ENCODE measurements around the gene AMOTL1.
"Not testable (repeated sequence)": the region's sequence is repeated elsewhere in the genome, so short reads cannot be mapped to it uniquely, and the experiment has no call there.

AMOTL1 gene

GRCh38 chr11:94877443-94878200, 109.5 kb downstream of the AMOTL1 start:
- no peak for DNase-seq (ENCODE audit: low spot score)

DNA sequence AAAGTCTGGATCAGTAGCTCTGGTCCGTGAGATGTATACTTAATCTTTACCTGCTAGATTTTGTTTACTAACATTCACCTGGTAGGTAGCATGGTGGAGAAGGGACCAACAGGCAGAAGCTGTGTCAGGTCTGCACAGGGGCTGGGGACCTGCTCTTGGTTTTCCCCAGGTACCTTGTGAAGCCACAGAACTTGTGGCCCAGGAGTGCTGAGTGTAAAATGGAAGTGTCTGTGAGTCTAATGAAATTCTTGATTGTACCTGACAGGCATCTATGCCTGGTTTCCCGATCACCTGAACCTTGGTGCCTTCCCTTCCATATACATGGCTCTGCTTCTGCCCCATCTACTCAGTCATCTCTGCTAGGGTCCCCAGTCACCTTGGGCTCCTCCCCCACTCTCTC, 110.8 kb downstream of the AMOTL1 start:
- no peak for DNase-seq (ENCODE audit: low spot score)

GRCh38 chr11:94880216-94880615, 112.1 kb downstream of the AMOTL1 start:
- peak; percentile 86 for DNase-seq (ENCODE audit: low spot score)

GRCh38 chr11:94882931-94883330, 114.8 kb downstream of the AMOTL1 start:
- DNase-seq (ENCODE audit: low spot score) = no peak

DNA sequence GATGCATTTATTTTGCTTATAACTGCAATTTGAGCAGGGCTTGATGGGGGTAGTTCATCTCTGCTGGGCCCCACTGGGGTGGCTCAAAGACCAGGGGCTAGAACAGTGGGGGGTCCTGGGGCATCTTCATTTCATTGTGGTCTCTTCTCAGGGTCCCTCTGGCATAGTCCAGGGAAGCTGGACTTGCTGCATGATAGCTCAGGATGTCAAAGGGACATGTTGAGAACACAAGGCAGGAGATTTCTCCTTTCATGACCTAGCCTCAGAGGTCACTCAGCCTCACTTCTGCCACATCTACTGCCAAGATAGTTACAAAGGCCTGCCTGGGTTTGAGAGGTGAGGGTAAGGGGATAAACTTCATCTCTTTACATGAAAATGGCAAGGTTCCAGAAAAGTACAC, 115.7 kb downstream of the AMOTL1 start:
- DNase-seq (ENCODE audit: low spot score) = no peak

DNA sequence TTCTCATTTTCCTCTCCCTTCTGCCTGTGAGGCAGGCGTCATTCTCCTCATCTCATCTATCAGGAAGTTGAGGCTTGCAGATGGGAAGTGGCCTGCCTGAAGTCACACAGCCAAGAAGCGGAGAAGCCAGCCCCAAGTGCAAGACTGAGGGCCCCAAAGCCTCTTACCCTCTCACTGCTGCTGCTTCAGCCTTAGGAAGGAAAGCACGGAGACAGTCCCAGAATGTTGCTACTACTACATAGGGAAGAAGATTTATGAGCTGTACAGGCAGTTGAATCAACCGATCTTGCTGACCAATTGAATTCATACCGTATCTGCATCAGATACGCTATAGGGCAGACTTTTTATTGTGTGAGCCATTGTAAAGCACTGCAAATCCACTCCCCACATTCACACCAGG, 116.2 kb downstream of the AMOTL1 start:
- DNase-seq (ENCODE audit: low spot score) = no peak

DNA sequence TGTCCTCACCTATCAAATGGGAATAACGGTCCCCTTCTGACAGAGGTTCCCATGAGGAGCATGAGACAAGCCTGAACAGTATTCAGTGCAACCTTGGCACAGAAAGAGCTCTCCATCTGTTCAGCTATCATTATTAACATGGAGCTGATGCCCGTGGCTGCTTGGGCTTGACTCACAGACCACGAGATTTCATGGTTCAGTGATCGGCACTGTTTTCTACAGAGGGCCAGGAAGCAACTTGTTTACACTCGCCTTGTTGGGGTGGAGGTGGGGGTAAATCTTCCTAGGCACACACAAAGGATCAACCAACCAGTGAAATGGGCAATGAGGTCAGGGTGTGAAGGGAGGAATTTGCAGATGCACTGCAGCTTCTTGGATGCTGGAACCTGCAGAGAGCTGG, 117.0 kb downstream of the AMOTL1 start:
- peak; percentile 95 for DNase-seq (ENCODE audit: low spot score)

GRCh38 chr11:94885581-94885980, 117.4 kb downstream of the AMOTL1 start:
- no peak for DNase-seq (ENCODE audit: low spot score)

GRCh38 chr11:94888204-94888603, 120.0 kb downstream of the AMOTL1 start:
- DNase-seq (ENCODE audit: low spot score) = no peak

- peak; percentile 73 for DNase-seq (ENCODE audit: low spot score)
These were observed 127.3 kb downstream of the AMOTL1 start for GRCh38 chr11:94895451-94895850.

DNA sequence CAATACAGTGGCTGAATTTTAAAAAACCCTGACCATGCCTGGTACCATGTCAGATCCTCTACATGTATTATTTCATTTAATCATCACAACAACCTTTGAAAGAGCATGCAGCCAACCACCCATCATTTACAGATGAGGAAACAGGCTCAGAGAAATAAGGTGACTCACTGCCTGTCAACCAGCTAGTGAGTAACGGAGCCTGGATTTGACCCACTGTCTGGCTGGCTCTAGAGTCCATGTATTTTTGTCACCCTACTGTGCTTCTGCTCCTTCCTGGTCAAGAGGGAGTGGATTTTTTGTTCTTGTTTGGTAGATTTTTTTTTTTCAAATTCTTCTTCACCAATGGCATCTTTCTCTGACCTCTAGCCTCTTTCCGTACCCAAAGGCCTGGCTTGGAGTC, 127.8 kb downstream of the AMOTL1 start:
- peak; percentile 93 for DNase-seq (ENCODE audit: low spot score)

DNA sequence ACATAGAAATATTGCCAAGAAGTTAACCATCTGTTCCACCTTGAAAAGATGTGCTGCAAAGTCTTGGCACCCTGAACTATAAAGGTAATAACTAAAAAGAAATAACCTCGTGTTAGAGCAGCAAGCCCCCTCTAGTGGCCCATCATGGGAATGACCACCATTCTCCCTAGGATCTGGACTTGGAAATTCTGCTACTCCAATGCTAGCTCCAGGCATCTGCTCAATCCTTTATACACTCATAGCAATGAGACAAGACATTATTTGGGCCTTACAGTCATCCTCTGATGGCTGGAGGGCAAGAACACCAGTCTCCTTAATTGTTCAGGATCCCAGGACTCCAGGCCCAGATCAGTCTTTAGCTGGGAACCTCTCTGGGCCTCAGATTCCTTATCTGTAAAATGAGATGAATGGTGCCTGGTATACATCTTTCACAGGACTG, 129.2 kb downstream of the AMOTL1 start:
- DNase-seq (ENCODE audit: low spot score) = peak; percentile 55

- no peak for DNase-seq (ENCODE audit: low spot score)
These were observed 139.1 kb downstream of the AMOTL1 start for GRCh38 chr11:94907226-94907625.

DNA sequence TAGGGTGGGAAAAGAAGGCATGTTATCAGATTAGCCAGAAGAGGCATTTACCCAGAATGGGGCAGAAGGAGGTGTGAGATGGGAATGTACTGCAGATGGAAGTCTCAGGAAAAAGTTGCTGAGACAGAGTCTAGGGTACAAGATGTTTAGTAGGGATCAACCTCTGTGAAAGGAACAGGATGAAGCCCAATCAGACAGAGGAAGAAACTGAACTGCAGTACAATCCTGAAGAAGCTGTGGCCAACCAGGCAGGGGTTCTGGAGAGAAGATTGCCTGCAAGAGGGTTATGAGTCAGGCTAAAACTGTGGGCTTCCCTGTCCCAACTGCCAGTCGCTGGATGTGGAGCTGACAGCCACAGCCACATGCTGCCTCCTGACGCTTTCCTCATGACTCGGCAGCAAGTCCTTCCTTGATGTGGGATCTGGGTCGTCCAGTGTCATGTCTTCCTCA, 141.2 kb downstream of the AMOTL1 start:
- peak; percentile 44 for DNase-seq (ENCODE audit: low spot score)

DNA sequence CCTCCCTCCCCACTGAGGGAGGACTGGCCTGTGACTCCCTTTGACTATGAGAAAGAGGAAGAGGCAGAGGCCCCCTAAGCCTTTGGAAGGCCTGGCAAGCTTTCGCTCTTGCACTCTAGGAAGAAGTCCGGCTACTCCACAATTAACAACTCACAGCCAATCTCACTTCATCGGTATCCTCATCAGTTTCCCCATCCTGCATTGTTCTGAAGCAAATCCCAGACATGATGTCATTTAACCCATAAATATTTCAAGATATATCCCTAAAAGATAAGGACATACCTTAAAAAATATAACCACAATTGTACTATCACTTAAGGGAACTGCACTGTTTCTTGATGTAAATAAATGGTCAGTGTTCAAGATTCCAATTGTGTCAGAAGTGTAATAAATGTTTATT, 142.1 kb downstream of the AMOTL1 start:
- DNase-seq (ENCODE audit: low spot score) = no peak

- no peak for DNase-seq (ENCODE audit: low spot score)
These were observed 142.6 kb downstream of the AMOTL1 start for GRCh38 chr11:94910779-94911178.

GRCh38 chr11:94912806-94913205, 144.7 kb downstream of the AMOTL1 start:
- DNase-seq (ENCODE audit: low spot score) = no peak

GRCh38 chr11:94913718-94914394, 145.7 kb downstream of the AMOTL1 start:
- DNase-seq (ENCODE audit: low spot score) = not testable (repeated sequence)

- no peak for DNase-seq (ENCODE audit: low spot score)
These were observed 152.2 kb downstream of the AMOTL1 start for GRCh38 chr11:94920311-94920710.

- no peak for DNase-seq (ENCODE audit: low spot score)
These were observed 154.3 kb downstream of the AMOTL1 start for GRCh38 chr11:94922321-94923003.

DNA sequence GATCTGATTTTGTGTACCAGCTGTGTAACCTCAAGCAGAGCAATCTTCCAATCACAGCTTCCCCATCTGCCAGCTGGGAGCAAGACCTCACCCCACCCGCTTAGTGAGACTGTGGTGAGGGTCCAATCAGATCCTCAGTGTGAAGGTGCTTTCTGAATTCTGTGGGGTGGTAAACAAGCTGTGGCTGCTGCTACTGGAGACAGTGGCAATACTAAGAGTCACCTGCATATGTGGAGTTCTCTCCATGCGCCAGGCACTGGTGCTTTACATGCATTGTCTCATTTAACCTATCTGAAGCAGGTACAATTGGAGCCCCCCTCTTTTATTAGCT, 154.8 kb downstream of the AMOTL1 start:
- no peak for DNase-seq (ENCODE audit: low spot score)

- DNase-seq (ENCODE audit: low spot score) = no peak
These were observed 156.0 kb downstream of the AMOTL1 start for GRCh38 chr11:94924171-94924572.

DNA sequence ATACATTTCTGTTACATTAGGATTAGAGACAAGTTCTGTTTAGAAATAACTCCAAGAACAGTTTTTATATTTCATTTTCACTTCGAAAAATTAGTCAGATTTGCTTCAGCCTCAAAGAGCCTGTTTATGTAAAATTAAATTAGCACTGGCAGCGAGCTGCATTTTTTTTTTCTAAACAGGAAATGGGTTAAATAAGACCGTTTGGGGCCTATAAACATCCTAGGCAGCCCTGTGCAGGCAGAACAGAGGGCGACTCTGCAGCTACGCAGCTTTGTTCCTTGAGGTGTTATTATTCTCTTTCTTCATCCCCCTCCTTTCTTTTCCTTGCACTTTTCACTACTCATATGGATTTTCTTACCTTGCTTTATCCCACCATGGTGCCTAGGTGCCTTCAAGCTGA, 156.5 kb downstream of the AMOTL1 start:
- DNase-seq (ENCODE audit: low spot score) = no peak
